ENCODE results near the gene SNAPIN.

SNAPIN gene

GRCh38 chr1:153698020-153698922 lies 39.8 kb downstream of the SNAPIN start:
- H3K27ac ChIP-seq, result no peak overlapping the region
- DNase-seq (ENCODE audit: low read depth, low spot score), result no peak

- no peak for DNase-seq (ENCODE audit: low read depth, low spot score)
- no peak overlapping the region for H3K27ac ChIP-seq
Measured at GRCh38 chr1:153698923-153699714, 40.6 kb downstream of the SNAPIN start.

GRCh38 chr1:153699768-153700167 lies 41.3 kb downstream of the SNAPIN start:
- no peak overlapping the region for H3K27ac ChIP-seq
- DNase-seq (ENCODE audit: low read depth, low spot score), result no peak

- no peak overlapping the region for H3K27ac ChIP-seq
- DNase-seq (ENCODE audit: low read depth, low spot score), result no peak
Measured at GRCh38 chr1:153705484-153705883, 47.0 kb downstream of the SNAPIN start.

GRCh38 chr1:153711026-153711425 lies 52.5 kb downstream of the SNAPIN start:
- H3K27ac ChIP-seq, result no peak overlapping the region
- DNase-seq (ENCODE audit: low read depth, low spot score), result no peak

Data from epithelial cell of prostate (primary cell).